GM10847 (cell line): Measurements from ENCODE around the gene BMPR1A.

Experiments used
- POLR2A ChIP-seq: IDR thresholded peaks from 2 replicates; pipeline ENCODE4 v1.6.1; 2011; ENCODE audit not compliant: insufficient read length; ENCODE audit errors: extremely low read depth

The BMPR1A gene

GRCh38 chr10:86775056-86775869, 18.8 kb downstream of the BMPR1A start:
- no peak for TF ChIP-seq POLR2A

DNA sequence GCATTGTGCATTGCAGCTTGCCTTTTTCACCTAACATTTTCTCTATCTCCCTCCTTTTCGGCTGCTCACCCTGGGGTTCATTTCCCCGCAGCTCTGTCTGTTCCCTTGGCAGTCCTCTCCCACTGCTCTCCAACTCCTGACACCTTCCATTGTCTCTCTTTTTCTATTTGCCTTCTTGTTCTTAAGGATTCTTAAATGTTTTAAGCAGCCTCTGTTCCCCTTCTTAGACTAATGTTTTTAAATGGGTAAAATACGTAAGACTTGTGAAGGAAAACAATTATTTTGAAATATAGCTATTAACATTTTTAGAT, 19.4 kb downstream of the BMPR1A start:
- TF ChIP-seq POLR2A = no peak

DNA sequence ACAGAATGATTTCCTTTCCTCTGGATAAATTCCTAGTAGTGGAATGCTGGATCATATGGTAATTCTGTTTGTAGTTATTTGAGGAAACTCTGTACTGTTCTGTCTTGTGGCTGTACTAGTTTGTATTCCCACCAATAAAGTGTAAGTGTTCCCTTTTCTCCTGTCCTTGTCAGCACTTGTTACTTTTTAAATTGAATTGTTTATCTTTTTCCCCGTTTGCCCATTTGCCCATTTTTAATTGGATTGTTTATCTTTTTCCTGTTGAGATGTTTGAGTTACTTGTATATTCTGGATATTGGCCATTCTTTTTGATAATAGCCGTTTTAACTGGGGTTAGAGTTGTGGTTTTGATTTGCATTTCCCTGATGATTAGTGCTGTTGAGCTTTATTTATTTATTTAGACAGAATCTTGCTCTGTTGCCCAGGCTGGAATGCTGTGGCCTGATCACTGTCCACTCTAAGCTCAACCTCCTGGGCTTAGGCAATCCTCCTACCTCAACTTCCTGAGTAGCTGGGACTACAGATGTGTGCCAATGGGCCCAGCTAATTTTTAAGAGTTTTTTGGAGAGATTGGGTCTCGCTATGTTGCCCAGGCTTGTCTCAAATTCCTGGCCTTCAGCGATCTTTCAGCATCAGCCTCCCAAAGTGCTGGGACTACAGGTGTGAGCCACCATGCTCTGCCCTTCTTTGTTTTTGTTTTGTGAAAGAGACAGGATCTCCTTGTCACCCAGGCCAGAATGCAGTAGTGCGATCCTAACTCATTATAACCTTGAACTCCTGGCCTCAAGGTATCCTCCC, 23.0 kb downstream of the BMPR1A start:
- no peak for TF ChIP-seq POLR2A

GRCh38 chr10:86782701-86783418, 26.4 kb downstream of the BMPR1A start:
- TF ChIP-seq POLR2A = no peak

- no peak for TF ChIP-seq POLR2A
Measured at GRCh38 chr10:86785037-86785436, 28.6 kb downstream of the BMPR1A start.

DNA sequence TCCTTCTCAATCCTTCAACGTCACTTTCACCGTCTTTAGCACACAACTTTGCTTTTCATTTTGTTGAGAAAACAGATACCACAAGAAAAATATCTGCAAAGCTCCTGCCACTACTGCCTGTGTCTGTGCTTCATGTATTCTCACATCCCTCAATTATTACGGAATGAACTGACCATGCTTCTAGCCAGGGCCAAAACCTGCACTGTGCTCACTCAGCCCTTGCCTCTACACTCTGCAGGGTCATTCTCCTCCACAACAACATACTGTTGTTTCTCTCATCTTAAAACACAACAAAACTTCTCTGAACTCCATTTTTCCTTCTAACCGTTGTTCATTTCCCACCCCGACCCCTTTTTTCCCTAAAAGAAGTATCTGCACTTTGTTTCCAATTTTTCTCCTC, 29.5 kb downstream of the BMPR1A start:
- TF ChIP-seq POLR2A = no peak

- no peak for TF ChIP-seq POLR2A
Measured at GRCh38 chr10:86786368-86786767, 29.9 kb downstream of the BMPR1A start.

- no peak for TF ChIP-seq POLR2A
Measured at GRCh38 chr10:86790394-86790793, 34.0 kb downstream of the BMPR1A start.

GRCh38 chr10:86792461-86793167, 36.2 kb downstream of the BMPR1A start:
- TF ChIP-seq POLR2A = no peak

DNA sequence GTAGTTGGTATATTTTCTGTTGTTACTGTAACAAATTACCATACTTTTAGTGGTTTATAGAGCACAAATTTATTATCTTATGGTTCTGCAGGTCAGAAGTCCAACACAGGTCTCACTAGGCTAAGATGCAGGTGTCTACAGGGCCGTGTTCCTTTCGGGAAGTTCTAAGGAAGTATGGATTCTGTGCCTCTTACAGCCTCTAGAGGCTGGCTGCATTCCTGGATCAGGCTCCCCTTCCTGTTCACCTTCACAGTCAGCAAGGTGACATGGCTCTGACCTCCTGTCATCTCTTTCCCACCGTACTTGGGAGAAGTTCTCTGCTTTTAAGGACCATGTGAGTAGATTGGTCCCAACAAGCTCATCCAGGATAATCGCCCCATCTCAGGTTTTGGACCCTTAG, 37.3 kb downstream of the BMPR1A start:
- no peak for TF ChIP-seq POLR2A

DNA sequence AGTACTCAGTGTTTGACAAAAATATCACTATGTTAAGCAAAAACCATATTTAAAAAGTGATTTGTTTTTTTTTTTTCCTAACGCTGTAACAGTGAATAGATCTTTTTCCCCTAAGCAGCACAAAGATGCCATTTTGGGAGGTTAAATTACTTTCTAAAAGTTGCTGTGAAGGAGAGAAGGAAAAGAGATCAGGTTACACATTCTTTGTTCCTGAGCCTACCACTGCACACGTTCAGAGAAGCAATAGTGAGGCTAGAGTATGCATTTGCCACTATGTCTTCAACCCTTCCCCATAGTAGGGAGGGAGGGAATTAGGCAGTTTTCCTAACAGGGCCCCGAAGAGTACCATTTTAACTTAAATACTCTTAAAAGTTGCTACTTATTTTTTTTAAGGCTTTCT, 38.9 kb downstream of the BMPR1A start:
- TF ChIP-seq POLR2A = no peak

- TF ChIP-seq POLR2A = no peak
Measured at GRCh38 chr10:86798025-86798424, 41.6 kb downstream of the BMPR1A start.

DNA sequence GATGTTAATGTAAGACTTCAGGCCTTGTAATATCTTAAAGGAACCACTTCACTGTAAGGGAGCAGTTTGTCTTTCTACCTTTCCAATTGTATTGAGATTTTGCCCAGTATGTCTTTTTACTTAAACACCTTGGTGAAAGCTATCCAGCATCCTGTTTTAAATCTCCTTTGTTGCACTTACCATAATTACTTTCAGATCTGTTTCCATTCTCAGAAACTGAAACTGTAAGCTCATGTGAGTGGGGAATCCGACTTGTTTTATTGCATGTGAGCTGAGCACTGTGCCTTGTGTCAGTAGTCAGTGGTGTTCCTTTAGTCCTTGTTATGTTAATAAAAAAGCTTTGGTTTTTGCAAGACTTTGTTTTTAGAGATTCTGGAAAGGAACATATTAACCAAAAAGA, 42.2 kb downstream of the BMPR1A start:
- no peak for TF ChIP-seq POLR2A

DNA sequence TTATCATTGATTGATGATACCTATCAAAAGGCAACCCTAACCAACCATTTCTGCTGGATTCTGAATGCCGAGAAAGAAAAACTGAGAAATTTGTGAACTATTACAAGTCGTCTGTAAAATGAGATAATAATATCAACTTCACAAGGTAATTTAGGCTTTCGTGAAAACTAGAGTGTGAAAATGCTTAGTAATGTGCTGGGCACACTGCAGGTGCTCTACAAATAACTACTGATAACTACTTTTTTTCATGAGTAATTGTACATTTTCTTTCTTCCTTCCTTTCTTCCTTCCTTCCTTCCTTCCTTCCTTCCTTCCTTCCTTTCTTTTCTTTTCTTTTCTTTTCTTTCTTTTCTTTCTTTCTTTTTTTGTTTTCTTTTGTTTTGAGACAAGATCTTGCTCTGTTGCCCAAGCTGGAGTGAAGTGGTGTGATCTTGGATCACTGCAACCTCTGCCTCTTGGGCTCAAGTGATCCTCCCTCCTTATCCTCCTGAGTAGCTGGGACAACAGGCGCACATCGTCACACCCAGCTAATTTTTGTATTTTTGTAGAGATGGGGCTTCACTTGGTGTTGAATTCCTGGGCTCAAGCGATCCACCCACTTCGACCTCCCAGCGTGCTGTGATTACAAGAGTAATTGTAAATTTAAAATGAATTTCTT, 42.9 kb downstream of the BMPR1A start:
- TF ChIP-seq POLR2A = no peak

- no peak for TF ChIP-seq POLR2A
Measured at GRCh38 chr10:86801995-86802394, 45.6 kb downstream of the BMPR1A start.
